Measurements from ENCODE around the gene RFTN1. TPM values are rescaled to one million over a fixed set of nuclear protein-coding genes. Genes with fewer than 3 reads are reported as not detected.

Gene RFTN1
- total and polyA plus RNA-seq, 9 of the 15 experiments (the other 6 are each of a cell fraction or from before 2014, with no cell fraction given), result 0.08 to 0.51 (median 0.11) TPM; not detected in 6

GRCh38 chr3:16402451-16402850 is 111.0 kb downstream of the RFTN1 start:
- intact Hi-C loops (cut with micrococcal nuclease) (no loop called here), in situ Hi-C loops (cut with MboI) (no loop called here)
- no peak overlapping the region; the same call in 1 of the 2 replicates for H2AFZ ChIP-seq (ENCODE audit: low read depth, low read length)
- no peaks in the 10 kb centered on the region for H3K9me3 ChIP-seq (replicated peaks; ENCODE audit: control insufficient read depth, insufficient read depth, low read depth, low read length)
- BruUV-seq (replicated peaks), result no TSS peak
- ChIA-PET CTCF (ENCODE audit: low intra/inter-chr PET ratio) (no interaction called here), POLR2A (no interaction called here)
- no peaks in the 10 kb centered on the region for H4K20me1 ChIP-seq (replicated peaks; ENCODE audit: control insufficient read depth, insufficient read depth, low read length)
- ATAC-seq (no peak), FAIRE-seq (no peak), DNase-seq (ENCODE audit: extremely low read depth in 1 of 4, low spot score in 3 of 4) (no peak)
- no peaks in the 10 kb centered on the region for H3K79me2 ChIP-seq (ENCODE audit: control insufficient read depth, insufficient read depth, low read length)
- H3K4me1 ChIP-seq (replicated peaks in 1 of 2; ENCODE audit: control insufficient read depth in 2 of 2, insufficient read depth in 2 of 2, low read length in 2 of 2), result no peaks in the 10 kb centered on the region; a peak in 1 of 5 replicates
- no peaks in the 10 kb centered on the region for H3K36me3 ChIP-seq (ENCODE audit: control insufficient read depth, insufficient read depth, low read length)
- no peak overlapping the region for H3K4me3 ChIP-seq
- H3K4me2 ChIP-seq (ENCODE audit: insufficient read depth, low read length), result no peak overlapping the region
- H3K9me1 ChIP-seq (ENCODE audit: control insufficient read depth, insufficient read depth, low read length), result no peaks in the 10 kb centered on the region
- no peak overlapping the region for H3K27ac ChIP-seq (ENCODE audit: extremely low read depth, low read depth, low read length)
- H3K27me3 ChIP-seq (ENCODE audit: control insufficient read depth in 2 of 2, insufficient read depth in 2 of 2, low read length in 2 of 2), result peaks cover 21 to 52% of the 10 kb centered on the region in 2 experiments
- 3% methylated on average over 6 of the region's 6 CpGs for WGBS (ENCODE audit: insufficient coverage, low coverage, missing lambda C conversion rate)
- H3K9ac ChIP-seq (ENCODE audit: insufficient read depth in 1 of 2, low read depth in 2 of 2, low read length in 2 of 2), result no peak overlapping the region
- TF ChIP-seq CEBPG (CRISPR knock-in tag; IDR thresholded peaks at IDR 0.05) (no peak), CEBPG (tag; conservative IDR thresholded peaks at IDR 0.05 in 1 of 2, IDR thresholded peaks at IDR 0.05 in 1 of 2) (peak in 1 of 2 experiments; percentile 67; a peak in 2 of 4 replicates), NFE2L1 (tag; IDR thresholded peaks at IDR 0.05; ENCODE audit: borderline replicate concordance, low read depth) (peak; percentile 46; the same call in 1 of the 2 replicates), ZNF639 (CRISPR knock-in tag; conservative IDR thresholded peaks at IDR 0.05 in 1 of 2, IDR thresholded peaks at IDR 0.05 in 1 of 2) (no peak), RB1 (IDR thresholded peaks at IDR 0.05; ENCODE audit: low read depth) (no peak), PBX2 (CRISPR knock-in tag; IDR thresholded peaks at IDR 0.05; ENCODE audit: low read depth) (no peak), PBX2 (tag; conservative IDR thresholded peaks at IDR 0.05; ENCODE audit: low read depth) (no peak)
